Measurements from ENCODE around the gene MRPS12.

DNA sequence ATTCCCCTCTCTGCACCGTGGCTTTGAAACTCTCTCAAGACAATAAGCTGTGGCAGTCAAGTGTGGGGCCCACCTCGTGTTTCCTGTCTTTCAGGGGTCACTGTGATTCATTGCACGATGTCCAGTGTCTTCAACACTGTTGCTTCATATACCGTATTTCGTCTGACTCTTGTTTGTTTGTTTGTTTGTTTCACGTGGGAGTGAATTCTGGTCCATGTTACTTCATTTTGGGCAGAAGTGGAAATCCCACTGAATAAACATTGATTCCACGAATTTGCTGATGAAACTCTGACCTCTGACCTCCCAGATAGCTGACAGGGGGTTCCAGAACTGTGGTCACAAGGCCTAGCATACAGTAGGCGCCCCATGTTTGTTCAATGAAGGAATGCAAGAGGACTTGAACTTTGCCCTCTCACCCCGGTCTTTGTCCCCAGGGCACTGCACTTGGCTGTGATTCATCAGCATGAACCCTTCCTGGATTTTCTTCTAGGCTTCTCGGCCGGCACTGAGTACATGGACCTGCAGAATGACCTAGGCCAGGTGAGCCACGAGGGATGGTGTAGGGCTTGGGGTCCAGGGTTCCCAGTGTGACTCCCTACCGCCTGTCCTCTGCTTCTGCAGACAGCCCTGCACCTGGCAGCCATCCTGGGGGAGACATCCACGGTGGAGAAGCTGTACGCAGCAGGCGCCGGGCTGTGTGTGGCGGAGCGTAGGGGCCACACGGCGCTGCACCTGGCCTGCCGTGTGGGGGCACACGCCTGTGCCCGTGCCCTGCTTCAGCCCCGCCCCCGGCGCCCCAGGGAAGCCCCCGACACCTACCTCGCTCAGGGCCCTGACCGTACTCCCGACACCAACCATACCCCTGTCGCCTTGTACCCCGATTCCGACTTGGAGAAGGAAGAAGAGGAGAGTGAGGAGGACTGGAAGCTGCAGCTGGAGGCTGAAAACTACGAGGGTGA is 25.9 kb upstream of the MRPS12 start:
- no peak for TF ChIP-seq EZH2phosphoT487 (conservative IDR thresholded peaks at IDR 0.05; ENCODE audit: low read length)
- TF ChIP-seq, protein P1, sequence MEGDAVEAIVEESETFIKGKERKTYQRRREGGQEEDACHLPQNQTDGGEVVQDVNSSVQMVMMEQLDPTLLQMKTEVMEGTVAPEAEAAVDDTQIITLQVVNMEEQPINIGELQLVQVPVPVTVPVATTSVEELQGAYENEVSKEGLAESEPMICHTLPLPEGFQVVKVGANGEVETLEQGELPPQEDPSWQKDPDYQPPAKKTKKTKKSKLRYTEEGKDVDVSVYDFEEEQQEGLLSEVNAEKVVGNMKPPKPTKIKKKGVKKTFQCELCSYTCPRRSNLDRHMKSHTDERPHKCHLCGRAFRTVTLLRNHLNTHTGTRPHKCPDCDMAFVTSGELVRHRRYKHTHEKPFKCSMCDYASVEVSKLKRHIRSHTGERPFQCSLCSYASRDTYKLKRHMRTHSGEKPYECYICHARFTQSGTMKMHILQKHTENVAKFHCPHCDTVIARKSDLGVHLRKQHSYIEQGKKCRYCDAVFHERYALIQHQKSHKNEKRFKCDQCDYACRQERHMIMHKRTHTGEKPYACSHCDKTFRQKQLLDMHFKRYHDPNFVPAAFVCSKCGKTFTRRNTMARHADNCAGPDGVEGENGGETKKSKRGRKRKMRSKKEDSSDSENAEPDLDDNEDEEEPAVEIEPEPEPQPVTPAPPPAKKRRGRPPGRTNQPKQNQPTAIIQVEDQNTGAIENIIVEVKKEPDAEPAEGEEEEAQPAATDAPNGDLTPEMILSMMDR (IDR thresholded peaks at IDR 0.05; ENCODE audit: insufficient read depth, low read length, poor library complexity, severe bottlenecking) = no peak
